Liver (tissue), 3 donors: ENCODE results near the gene AMACR.

Experiments used
- CTCF ChIP-seq: fragments of 150-350 bp; IDR thresholded peaks from 2 replicates; pipeline ENCODE4 v1.5.1; 2017; ENCODE audit warnings: improper control_type of control experiment, low read depth, low read length; ENCODE audit not compliant: missing input control
- JUND ChIP-seq, 2 donors: IDR thresholded peaks; 2 replicates each; pipeline ENCODE4 v1.6.1; 2016; ENCODE audit warnings: antibody characterized with exemption in 2 of 2
- RAD21 ChIP-seq, 2 donors: IDR thresholded peaks; 2 replicates each; pipeline ENCODE4 v1.6.1; 2016; ENCODE audit warnings: antibody characterized with exemption in 2 of 2, mild to moderate bottlenecking in 2 of 2
- TAF1 ChIP-seq: conservative IDR thresholded peaks from 2 replicates; pipeline ENCODE4 v1.6.1; 2016; ENCODE audit warnings: antibody characterized with exemption, mild to moderate bottlenecking
- YY1 ChIP-seq: IDR thresholded peaks from 2 replicates; pipeline ENCODE4 v1.6.1; 2016; ENCODE audit warnings: antibody characterized with exemption, mild to moderate bottlenecking
- donor health status: healthy.
- donor health status: healthy.

GRCh38 chr5:33976307-33976706 is 31.5 kb downstream of the AMACR start:
- TF ChIP-seq CTCF (no peak), YY1 (no peak), JUND (IDR thresholded peaks at IDR 0.05) (no peak), TAF1 (no peak), RAD21 (IDR thresholded peaks at IDR 0.05) (no peak)
